Measurements from ENCODE around the gene HYI.

The HYI gene

DNA sequence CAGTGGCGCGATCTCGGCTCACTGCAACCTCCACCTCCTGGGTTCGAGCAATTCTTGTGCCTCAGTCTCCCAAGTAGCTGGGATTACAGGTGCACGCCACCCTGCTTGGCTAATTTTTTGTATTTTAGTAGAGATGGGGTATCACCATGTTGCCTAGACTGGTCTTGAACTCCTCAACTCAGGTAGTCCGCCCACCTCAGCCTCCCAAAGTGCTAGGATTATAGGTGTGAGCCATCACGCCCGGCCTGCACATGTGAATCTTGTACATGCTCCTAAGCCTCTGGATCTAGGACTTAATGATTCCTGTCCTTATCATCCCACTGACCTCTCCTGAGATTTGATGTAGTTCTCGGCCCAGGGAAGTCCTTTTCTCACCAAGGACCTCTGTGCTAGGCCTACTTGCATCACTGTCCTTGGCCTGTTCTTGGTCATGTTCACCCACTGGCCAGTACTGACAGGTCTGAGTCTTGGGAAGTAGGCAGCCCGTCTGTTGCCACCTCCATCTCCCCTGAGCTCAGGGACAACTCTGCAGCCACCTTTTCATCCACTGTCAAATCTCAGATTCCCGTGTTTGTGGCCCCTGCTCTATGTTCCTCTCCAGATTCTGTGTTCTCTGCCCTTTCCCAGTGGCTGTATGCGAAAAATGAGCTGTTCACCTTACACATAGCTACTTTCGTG is 9.4 kb downstream of the HYI start:
- no peak for DNase-seq (ENCODE audit: low read depth)

DNA sequence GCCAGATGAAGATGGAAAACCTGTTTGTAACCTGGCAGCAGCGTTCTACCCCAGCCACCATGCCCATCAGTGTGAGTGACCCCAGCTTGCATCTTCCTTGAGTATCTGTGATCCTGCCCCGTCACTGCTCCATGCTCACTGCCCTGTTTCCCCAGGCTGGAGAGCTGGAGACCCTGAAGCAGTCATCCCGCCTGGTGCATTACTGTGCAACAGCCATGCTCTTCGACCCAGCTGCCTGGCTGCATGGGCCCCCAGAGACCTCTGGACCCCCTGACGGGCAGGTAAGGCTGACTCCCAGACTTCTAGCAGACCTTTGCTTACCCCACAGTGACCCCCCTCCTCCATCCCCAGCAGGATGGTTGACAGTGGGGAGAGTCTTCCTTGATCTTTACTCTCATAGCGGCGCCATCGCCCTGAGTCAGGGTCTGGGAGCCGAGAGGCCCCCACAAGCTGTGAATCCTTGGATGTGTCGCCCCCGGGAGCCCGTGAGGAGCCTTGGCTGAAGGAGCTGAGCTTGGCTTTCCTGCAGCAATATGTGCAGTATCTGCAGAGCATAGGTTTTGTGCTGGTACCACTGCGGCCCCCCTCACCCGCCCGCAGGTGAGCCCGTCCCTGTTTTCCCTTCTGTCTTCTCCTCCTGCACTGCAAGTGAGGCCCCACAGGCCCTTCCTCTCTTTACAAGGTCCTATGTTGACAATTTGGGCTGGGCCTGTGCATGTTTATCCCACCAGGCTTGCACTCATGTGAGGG is 10.4 kb downstream of the HYI start:
- no peak for DNase-seq (ENCODE audit: low read depth)

DNA sequence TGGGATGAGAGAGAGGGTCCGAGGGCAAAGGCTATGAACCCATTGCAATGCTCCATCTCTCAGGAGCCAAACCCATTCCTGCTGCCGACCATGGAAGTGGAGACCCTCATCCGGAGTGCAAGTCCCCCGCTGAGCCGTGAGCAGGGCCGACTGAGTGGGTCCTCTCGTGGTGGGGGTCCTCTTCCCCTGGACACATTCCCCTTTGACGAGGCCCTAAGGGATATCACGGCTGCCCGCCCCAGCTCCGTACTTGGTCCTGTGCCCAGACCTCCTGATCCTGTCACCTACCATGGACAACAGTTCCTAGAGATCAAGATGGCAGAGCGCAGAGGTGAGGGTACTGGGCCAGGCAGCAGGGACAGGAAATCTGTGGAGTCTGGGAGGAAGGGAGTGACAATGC is 11.0 kb downstream of the HYI start:
- DNase-seq (ENCODE audit: low read depth) = no peak

DNA sequence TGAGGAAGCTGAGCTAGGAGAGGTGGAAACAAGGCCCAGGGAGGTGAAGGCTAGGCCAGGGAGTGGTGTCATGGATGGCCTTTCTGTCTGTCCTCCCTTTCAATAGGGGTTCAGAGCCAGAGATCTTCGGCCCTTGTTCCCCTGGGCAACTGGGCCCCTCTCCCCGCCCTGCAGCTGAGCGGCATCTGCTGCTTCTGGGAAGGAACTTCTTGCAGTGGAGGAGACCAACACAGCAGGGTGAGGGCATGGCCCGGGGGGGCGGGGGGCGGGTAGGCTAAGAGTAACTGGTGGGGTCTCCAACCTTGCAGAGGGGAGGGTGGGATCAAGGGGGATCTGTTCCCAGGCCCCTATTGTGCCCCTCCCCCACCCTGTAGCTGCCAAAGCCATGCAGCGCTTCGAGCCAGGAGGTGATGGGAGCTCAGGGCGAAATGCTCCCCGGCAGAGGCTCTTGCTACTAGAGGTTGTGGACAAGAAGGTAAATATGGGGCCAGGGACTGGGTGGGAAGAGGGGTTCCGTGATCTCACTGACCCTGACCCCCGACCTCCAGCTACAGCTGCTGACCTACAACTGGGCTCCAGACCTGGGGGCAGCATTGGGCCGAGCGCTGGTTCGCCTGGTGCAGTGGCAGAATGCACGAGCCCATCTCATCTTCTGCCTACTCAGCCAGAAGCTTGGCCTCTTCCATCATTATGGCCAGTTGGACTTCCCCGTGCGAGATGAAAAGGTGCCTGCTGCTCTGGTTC is 11.7 kb downstream of the HYI start:
- no peak for DNase-seq (ENCODE audit: low read depth)

DNA sequence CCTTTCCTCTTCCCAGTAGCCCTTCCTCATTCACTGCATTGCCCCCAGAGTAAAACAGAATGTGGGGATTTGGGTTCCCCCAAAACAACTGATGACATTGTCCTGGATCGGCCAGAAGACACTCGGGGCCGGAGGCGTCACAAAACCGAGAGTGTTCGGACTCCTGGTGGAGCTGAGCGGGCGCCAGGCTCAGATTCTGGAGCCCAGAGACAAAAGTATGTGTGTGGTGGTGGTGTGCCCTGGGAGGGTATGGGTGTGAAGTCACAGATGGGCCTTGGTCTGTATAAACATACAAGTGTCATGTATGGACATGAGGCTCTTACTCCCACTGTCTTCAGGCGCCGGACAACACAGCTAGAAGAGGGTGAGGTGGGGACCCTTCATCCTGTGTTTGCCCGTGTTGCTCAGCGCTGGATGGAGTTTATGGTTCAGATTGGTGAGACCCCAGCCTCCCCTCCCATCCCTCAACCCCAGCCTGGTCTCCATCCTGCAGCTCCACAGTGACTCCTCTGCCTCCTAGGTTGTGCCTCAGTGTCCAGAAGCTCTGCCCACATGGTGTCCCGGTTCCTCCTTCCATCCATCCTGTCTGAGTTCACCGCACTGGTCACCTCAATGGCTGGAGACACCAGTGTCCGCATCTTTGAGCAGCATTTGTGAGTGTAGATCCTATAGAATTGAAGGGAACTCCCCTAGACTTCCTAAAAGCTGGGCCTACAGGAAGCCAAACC is 12.4 kb downstream of the HYI start:
- no peak for DNase-seq (ENCODE audit: low read depth)

DNA sequence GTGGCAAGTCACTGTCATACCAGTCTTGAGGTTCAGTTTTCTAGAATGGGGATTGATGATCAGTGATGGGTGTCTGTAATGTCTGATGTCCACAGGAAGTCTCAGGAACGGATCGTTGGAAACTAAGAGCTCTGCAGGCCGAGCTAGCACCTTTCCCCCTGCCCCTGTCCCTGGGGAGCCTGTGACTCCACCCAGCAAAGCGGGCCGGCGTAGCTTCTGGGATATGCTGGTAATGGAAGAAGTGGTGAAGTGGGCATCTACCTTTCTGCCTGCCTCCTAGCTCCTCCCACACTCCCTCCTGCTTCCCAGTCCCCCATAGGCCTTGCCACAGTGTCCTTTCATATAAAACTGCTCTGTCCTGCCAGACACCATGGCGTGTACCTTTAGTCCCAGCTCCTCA is 13.4 kb downstream of the HYI start:
- DNase-seq (ENCODE audit: low read depth) = no peak

DNA sequence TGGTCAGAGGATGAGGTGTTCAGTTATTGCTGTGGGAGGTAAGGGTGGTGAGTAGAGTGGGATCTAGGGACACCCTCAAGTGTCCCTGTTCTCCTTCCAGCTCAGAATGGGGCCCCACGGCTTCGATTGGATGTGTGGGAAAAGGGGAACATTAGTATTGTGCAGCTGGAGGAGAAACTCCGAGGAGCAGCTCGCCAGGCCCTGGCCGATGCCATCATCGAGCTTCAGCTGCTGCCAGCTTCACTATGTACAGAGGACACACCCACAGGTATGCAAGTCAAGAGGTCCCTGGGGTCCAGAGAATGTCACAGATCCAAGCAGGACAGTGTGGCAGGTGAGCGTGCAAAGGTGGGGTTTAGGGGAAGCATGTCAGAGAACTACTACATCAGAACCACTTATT is 13.9 kb downstream of the HYI start:
- no peak for DNase-seq (ENCODE audit: low read depth)

DNA sequence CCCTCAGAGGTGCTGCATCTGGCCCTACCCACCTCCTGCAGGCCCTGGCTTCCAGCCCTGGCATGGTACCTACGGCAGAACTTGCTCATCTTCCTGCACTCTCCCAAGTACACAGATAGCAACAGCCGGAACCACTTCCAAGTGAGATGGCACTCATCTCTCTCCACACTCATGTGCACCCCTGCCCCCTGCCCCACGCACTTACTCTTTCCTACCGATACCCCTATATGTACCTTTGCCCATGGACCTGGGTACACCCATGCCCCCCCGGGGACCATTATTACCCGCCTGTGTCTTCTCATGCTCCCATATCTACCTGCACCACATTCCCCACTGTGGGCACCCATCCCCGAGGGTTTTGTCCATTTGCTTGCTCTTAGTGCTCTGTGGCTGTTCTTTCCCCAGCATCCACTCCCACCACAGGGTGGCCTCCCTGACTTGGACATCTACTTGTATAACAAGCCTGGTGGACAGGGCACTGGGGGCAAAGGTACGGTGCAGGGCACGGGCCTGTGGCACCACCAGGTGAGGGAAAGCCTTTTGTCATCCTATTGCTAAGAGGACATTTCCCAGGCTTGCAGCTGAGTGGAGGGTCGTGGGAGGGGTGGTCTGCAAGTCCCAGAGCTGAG is 14.7 kb downstream of the HYI start:
- DNase-seq (ENCODE audit: low read depth) = no peak

DNA sequence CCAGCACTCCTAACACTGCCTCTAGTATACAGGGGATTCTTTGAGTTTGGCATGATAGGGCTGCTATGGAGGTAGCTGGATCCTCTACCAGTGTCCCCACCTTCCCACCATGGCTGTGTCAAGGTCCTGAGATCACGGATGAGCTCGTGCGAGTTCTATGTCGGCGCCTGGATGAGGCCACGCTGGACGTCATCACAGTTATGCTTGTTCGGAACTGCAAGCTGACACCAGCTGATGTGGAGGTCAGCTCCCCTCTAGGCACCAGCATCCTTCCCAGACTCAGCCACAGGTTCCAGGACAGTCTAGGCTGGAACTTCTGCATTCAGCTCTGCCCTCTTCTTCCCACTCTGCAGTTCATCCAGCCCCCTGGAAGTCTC is 15.2 kb downstream of the HYI start:
- DNase-seq (ENCODE audit: low read depth) = no peak

DNA sequence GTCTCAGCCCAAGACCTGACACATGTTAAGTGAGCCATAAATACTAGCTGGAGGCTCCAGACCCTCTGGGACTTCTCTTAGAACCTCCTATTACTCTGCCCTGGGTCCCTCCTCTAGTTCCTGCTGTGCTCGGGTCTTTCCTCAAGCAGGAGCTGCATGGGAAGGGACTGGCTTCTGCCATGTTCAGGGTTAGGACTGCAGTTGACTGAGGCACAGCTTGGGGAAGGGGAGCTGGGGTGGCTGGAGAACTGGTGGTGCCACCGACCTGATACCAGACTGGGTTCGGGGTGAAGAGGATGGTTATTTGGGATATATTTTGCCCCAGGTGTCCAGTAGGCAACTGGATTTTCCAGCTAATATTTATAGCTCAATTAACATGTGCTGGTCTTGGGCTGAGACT is 15.7 kb downstream of the HYI start:
- no peak for DNase-seq (ENCODE audit: low read depth)

DNA sequence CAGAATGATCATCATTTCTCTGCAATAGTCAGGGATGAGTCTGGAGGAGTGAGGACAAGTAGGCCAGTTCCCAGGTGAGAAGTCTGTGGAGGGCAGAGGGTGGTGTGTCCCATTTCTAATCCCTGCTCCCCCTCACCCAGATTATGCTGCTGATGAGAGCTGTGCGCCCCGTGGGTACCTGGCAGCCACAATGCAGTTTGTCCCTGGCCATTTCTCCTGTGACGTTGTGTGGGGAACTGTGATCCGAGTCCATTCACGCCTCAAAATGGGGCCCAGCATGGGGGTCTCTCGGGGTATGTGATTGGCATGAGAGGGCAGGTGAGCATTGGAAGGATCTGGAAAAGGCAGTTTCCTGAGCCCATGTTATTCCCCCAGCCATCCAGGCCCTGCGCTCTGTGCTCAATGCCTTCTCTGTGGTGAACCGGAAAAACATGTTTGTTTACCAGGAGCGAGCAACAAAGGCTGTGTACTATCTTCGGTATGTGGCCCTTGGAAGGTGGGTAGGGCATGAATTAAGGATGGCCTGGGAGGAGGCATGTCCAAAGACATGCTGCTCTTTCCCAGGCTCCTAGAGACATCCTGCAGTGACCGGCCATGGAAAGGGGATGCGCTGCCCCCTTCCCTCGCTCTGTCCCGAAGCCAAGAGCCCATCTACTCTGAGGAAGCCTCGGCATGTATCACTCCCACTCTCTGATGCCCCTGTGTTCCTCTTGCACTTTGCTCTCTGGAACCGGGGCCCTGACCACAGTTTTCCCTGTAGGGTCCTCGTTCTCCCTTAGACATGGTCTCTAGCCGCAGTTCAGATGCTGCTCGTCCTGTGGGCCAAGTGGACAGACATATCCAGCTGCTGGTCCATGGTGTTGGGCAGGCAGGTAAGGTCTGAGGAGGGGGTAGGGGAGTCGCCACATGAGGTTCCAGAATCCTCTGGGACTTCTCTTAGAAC is 16.4 kb downstream of the HYI start:
- no peak for DNase-seq (ENCODE audit: low read depth)

DNA sequence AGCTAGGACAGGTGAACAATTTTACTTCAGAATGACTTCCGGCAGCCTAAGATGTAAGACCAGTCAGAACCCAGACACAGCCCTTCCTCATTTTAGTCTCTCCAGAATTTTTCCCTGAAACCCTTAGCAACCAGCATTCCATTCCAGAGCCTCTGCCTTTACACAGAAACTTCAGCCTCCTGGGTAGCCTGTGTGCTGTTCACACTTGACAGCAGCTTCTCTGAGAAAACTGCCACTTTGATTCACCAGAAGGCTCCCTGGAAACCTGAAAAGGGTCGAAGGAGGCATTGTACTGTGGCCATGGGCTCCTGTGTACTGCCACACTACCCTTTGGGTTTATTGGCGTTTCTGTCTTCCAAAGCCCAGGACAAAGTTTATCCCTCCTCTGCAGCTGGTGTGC is 17.4 kb downstream of the HYI start:
- DNase-seq (ENCODE audit: low read depth) = no peak

DNA sequence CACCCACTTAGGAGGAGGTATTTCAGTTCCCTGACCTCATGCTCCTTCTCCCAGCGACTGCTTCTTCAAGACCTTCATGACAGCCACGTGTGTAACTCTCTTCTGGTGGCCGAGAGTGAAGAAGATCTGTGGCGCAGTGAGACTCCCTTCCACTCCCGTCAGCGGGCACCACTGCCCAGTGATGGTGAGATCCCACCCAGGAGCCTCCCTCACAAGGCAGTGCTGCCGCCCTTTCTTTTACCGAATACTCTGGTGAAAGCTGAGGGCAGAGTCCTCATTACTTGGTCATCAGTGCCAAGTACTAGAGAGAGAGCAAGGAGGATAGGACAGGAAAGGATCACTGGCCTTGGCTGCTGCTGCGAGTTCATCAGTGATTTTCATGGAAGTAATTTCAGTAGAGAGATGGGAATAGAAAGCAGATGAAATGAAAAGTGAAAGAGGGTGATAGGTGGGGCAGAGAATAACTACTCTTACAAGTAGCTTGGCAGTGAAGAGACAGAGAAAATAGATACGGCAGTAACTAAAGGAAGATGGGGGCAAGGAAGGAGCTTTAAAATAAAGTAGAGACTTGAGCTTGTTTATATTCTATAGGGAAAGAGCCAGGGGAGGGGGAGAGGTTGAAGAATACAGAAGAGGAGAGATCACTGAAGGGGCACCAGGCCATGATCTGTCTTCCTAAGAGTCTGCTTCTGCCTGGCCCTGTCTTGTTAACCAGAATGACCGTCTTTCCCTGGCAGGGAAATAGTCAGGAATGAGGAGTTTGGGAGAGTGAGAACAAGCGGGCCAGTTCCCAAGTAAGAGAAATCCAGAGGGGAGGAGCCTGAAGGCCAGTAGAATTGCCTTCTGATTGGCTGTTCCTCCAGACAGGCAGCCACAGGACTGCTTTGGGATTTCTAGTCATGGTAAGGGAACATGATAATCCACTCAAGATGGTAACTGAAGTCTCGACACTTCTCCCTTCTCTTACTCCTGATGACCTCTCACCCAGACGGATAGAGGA is 18.3 kb downstream of the HYI start:
- peak; percentile 66 for DNase-seq (ENCODE audit: low read depth)

DNA sequence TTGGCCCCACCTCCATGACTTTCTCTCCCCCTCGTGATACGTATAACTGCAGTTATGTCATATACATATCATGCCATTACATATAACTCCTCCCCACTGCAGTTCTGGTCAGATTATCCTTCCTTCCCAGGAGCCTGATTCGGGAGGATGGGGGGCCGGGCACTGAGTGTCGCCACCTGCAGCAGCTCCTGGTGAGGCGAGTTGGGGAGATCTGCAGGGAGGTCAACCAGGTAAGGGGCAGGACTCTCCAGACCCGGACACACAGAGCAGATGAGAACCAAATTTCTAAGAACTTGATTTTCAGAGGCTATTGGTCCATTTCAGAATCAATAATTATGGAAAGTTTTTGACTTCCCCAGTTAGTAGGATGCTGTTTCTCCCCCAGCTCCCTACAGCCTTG is 19.5 kb downstream of the HYI start:
- DNase-seq (ENCODE audit: low read depth) = no peak

DNA sequence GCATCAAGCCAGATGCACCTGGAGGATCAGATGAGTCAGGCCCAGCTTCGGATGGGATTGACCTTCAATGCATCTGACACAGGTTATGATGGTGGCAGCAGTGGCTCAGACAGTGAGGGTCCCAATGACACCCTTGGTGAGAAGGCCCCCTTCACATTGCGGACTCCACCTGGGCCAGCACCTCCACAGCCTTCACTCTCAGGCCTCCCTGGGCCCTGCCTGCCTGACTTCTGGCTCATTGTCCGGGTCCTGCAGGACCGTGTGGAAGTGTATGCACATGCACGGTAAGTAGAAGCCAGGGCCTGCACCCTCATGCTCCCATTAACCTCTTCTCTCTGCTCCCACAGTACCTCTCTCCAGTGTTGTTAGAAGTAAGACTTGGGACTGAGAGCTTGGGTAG is 20.8 kb downstream of the HYI start:
- no peak for DNase-seq (ENCODE audit: low read depth)

DNA sequence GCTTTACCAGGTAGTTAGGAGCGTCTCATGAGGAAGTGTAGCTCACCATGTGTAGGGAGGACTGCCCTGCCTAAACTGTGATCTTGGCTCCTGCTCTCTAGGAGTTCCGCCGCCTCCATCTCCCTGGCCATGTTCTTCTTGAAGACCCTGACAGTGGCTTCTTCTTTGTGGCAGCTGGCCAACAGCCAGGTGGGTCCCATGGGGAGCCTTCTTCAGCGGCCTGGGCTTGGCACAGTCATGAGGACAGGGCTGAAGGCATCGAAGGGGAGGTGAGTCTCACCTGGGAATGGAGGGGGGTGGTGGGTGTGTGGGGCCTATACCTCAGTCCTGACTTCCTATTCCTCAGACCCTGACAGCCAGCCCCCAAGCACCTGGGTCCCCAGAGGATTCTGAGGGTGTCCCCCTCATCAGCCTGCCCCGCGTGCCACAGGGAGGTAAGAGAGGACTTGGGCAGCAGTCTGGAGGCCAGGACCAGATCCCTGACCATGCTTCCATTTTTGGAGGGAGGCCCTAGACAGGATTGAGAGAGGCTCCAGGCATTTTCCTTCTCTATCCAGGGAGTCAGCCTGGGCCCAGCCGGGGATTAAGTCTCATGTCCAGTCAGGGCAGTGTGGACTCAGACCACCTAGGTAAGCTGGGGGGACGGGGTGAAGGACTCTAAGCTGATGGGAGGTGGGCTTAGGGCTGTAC is 21.4 kb downstream of the HYI start:
- no peak for DNase-seq (ENCODE audit: low read depth)

DNA sequence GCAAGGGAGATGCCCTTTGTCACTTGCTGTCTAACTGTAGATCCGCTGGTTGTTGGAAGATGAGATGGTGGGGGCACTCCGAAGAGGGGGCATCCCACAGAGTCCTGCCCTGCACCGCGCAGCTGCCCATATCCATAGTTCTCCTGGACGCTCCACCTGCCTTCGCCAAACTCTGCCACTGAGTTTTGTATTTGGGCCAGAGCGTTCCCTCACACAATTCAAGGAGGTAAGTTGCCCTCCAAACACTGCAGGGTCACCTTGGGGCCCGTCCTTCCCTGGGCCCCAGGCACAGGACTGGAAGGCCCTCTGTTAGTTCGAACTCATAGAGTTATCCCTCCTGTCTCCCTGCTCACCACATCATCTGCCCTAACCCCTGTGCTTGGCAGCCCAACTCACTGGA is 22.1 kb downstream of the HYI start:
- no peak for DNase-seq (ENCODE audit: low read depth)

DNA sequence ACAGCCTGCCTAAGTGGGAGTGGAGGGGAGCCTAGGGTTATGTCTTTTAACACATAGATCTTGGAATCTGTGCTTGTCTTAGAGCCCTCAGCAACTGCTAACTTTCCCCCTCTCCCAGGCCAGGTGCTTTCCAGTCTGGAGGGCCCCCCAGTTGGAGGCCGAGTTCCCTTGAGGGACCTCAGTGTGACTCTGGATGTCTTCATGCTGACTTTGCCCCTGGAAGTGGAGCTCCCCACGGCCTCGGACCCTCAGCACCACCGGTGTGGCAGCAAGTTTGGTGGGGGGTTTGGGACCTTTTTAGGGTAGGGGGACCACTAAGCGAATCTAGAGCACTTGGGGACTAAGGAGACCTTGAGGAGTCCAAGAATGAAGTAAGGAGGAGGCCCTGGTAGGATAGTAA is 22.9 kb downstream of the HYI start:
- no peak for DNase-seq (ENCODE audit: low read depth)

DNA sequence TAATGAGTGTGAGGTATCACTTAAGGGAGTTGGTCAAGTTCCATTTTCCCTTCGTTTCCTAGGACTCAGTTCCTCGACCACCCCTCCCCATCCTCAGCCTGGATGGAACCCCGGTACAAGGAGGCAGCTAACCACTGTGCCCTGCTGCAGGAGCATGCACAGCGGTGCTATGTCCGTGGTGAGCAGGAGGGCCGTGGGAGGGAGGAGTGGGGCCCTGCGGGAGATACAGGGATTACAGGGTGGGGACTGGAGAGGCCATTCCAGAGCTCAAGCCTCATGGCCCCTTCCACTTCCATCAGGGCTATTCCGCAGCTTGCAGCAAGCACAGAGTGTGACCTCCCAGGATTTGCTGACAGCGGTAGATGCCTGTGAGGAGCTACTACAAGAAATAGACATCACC is 25.8 kb downstream of the HYI start:
- no peak for DNase-seq (ENCODE audit: low read depth)

Measured in amniotic epithelial cell (primary cell).